Measurements from ENCODE around the gene DLX1.
A peak's percentile ranks its signal among the peaks of the same experiment; 100 is the strongest.
"Not testable (repeated sequence)": the region's sequence is repeated elsewhere in the genome, so short reads cannot be mapped to it uniquely, and the experiment has no call there.

Gene DLX1

GRCh38 chr2:172066394-172066886 is 18.9 kb upstream of the DLX1 start:
- DNase-seq: no peak

DNA sequence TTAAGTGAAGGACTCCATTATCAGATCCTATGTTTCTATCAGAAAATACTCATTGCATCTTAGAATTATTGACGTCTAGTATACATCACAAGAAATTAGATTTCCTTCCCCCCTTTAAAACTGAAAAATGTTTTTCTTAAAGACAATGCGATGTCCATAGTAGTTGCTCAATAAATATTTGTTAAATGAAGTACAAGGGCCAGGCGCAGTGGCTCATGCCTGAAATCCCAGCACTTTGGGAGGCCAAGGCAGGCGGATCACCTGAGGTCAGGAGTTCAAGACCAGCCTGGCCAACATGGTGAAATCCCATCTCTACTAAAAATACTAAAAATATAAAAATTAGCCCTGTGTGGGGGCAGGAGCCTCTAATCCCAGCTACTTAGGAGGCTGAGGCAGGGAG is 17.4 kb upstream of the DLX1 start:
- not testable (repeated sequence) for DNase-seq

DNA sequence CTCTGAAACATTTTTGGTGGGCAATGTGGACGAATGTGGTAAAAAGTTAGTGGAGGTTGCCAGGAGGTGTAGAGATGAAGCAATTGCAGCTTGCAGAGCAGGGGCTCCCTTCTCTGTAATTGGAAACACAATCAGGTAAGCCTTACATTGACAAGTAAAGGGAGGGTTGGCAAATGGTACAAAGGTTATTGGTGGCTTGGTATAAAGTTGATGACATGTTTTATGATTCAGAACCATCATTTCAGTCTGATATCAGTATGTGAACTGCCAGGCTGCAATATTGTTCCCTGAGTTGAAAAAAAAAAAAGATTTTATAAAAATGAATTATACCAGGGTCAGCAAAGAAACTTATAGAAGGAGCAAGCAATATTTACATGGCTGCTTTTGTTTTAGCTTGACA is 14.4 kb upstream of the DLX1 start:
- DNase-seq: no peak

DNA sequence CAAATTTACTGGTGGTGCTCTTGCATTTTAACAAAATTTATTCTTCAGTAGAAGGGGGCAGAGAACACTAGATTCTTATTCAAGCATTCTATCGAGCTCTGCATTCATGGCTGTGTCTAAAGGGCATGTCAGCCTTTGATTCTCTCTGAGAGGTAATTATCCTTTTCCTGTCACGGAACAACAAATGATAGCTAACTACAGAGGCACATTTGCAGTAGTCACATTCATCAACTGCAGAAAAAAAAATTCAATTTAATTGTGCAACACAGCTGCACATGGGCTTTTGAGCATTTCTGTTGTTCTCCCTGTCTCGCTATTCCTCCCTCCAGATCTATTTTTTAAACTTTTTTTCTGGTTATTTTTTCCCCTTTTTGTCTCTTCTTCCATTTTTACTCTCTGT is 13.0 kb upstream of the DLX1 start:
- no peak for DNase-seq

DNA sequence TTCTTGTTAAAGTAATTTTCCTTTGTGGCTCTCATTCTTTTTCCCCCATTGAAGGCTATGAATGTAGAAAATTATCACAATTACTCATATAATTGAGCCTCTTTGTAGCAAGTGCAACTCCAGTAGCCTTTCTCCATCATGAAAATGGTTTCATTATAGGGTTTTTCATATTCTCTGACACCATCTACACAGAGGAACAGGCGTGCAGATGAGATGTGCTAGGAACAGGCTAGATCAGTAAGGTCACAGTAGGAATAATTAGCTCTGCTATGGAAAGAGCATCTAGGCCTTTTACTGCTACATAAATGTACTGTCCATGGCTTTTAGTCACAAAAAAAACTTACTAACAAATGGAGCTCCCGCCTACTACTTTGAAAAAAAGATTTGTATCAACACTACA is 12.6 kb upstream of the DLX1 start:
- no peak for DNase-seq

DNA sequence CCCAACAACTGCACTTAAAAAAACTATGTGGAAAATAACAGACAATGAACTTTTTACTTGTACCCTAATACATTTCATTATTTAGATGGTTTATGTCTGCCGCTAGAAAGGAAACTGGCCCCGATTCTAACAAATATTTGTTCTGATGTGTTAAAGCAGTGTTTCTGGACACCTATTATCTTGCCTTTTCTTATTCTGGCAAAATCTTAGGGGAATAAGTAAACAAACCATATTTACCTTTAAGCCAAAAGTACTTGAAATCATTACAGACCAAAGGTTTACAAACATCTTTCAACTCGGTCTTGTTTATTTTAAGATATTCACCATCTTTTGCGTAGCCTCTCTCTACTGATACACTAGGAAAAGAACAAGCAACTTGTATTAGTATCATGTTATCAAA is 11.8 kb upstream of the DLX1 start:
- no peak for DNase-seq

DNA sequence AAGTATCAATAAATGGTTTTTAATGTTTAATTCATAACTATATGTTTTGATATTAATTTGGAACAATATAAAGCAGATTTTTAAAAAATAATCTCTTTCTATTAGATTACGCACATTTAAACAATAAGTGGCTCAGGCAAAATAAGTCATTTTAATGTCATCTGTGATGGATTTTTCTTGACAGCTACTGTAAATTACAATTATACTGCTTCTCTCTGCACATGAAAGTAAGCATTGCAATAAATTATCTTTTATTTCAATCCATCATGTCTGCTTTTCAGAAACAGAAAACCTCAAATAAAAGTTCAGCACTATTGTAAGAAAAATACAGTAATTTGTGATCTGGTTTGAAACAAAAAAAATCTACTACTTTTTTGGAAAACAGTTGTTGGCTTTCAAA is 11.1 kb upstream of the DLX1 start:
- DNase-seq: no peak

GRCh38 chr2:172079416-172079815 is 5.9 kb upstream of the DLX1 start:
- DNase-seq: no peak

DNA sequence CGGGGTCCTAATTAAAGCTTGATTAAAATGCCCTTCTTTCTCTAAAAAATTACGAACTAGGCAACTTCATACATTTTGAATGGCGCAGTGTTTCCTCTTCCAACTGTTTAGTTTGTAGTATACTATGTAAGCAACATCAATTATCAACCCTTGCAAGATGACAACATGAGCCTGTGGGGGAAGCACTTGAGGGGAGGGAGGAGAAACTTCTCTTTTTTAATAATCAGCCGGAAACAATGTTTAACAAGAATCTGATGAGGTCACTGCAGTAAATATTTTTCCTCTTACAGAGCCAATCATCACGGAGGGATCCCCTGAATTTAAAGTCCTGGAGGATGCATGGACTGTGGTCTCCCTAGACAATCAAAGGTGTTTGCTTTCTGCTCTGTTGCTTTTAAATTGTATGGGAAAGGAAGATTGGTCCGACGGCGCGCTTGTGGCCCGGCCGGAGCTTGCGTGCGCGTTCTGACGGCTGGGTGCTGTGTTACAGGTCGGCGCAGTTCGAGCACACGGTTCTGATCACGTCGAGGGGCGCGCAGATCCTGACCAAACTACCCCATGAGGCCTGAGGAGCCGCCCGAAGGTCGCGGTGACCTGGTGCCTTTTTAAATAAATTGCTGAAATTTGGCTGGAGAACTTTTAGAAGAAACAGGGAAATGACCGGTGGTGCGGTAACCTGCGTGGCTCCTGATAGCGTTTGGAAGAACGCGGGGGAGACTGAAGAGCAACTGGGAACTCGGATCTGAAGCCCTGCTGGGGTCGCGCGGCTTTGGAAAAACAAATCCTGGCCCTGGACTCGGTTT is 5.3 kb upstream of the DLX1 start:
- no peak for DNase-seq

- no peak for DNase-seq
Observed at GRCh38 chr2:172080641-172081220, 4.6 kb upstream of the DLX1 start.

- DNase-seq: peak; percentile 51
Observed at GRCh38 chr2:172081221-172082022, 3.9 kb upstream of the DLX1 start.

- DNase-seq: peak; percentile 50
Observed at GRCh38 chr2:172082105-172082943, 3.0 kb upstream of the DLX1 start.

GRCh38 chr2:172082944-172083627 is 2.2 kb upstream of the DLX1 start:
- DNase-seq: peak; percentile 62

DNA sequence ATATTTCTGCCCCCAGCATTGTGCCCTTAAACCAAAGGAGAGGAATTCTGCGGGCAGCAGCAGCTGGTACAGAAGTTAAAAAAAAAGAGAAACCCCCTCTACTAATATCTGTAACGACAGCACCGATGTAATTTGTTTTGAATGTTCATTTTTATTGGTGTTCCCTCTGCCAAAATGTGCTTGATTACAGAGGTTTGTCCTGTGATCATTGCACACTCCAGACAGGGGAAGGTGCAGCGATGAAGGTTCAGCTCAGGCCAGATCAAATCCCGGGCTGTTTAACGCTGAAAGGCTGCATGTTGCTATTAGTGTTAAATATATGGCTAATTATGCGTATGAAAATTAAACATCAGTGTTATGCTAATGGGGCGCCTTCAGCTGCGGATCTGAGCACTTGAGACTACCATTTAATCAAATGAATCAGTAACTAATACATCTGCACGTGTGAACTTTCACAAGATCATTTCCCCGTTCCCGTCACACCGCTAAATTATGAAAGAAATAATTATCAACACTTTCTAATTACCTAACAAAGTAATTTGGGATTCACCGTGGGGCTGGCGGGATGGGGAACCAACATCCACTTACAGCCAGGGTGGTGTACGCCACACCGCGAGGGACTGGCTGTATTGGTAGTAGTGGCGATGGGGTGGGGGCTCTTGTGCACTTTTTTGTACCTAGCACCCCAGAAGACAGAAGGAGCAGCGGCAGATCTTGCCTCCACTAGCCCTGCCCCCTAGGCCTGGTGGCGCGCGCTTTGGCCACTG is 1.5 kb upstream of the DLX1 start:
- peak; percentile 61 for DNase-seq

DNA sequence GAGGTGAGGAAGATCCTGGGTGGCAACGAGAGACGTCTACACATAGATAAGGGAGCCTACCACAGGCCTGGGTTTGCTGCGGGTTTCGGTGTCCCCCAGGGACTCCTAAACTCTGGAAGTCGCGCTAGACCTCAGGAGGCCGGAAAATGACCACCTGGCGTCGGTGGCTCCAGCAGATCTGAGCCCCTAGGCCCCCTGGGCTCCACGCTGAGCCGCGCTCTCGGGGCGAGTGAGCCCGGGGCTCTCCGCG is 987 bp upstream of the DLX1 start:
- DNase-seq: no peak

GRCh38 chr2:172084645-172085459 is 455 bp upstream of the DLX1 start:
- DNase-seq: peak; percentile 76

DNA sequence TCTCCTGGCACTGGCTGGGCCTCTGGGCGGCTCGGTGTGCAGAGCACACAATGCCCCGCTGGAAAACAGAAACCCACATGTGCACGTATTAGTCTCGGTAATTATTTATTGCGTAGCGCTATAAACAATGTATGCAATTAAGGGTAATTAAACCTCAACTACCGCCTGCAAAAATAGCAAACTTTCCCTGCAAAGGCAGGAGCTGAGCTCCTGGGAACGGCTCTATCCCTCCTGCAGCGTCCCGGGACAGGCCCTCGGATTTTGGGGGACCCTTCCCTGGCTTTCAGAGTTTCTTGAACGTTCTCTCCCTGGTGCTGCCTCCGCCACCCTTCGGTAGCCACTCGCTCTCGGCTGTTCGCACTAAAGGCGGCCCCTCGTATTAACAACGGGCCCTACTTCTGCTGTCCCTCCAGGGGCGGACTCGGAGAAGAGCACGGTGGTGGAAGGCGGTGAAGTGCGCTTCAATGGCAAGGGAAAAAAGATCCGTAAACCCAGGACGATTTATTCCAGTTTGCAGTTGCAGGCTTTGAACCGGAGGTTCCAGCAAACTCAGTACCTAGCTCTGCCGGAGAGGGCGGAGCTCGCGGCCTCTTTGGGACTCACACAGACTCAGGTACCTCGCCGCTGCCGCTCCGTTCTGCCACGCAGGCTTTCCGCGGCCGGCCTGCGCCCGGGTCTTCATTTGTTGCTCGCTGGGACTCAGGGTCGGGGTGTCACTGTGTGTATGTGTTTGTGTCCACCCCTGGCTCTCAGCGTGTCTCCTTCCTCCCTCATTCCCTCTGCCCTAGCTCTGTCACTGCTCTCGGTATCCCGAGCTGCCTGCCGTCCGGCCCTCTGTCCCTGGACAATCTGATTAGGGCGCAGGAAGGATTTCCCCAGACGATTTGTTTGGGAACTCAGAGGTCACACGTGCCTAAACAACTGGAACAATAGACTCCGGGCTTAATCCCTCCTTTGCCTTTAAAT is 1.2 kb downstream of the DLX1 start:
- peak; percentile 57 for DNase-seq

GRCh38 chr2:172087207-172087779 is 2.0 kb downstream of the DLX1 start:
- peak; percentile 50 for DNase-seq

GRCh38 chr2:172087780-172088244 is 2.5 kb downstream of the DLX1 start:
- DNase-seq: peak; percentile 55

Measured in right forelimb (tissue), 1 donor.